Activated CD4-positive, alpha-beta T cell treated with anti-CD3 and anti-CD28 coated beads, Interleukin-2, amount 50 U/mL, for 4 hours (primary cell): ENCODE data around the gene PPP1R3F.

Experiments used
- DNase-seq, 2 experiments: peaks; one replicate each; pipeline ENCODE4 v3.0.0-alpha.2; 2020

PPP1R3F gene

GRCh38 chrX:49269767-49270248 is at the start of gene PPP1R3F:
Gene PPP1R3F, plus strand, starts transcription at chrX:49269793. Its CDS starts 77 bp downstream, at chrX:49269870.
- peak in 1 of 2 experiments; percentile 25 for DNase-seq

- DNase-seq: no peak
These were observed 49.5 kb upstream of the PPP1R3F start for GRCh38 chrX:49220100-49220499.

GRCh38 chrX:49221868-49222267 is 47.7 kb upstream of the PPP1R3F start:
- no peak for DNase-seq

- no peak for DNase-seq
These were observed 43.7 kb upstream of the PPP1R3F start for GRCh38 chrX:49225858-49226257.

- DNase-seq: no peak
These were observed 42.6 kb upstream of the PPP1R3F start for GRCh38 chrX:49226946-49227345.

- DNase-seq: no peak
These were observed 41.9 kb upstream of the PPP1R3F start for GRCh38 chrX:49227726-49228125.

- DNase-seq: no peak
These were observed 41.4 kb upstream of the PPP1R3F start for GRCh38 chrX:49228185-49228584.

- peak; percentile 28 to 40 for DNase-seq
These were observed 38.9 kb upstream of the PPP1R3F start for GRCh38 chrX:49230500-49231232.

GRCh38 chrX:49231333-49232000 is 38.1 kb upstream of the PPP1R3F start:
- DNase-seq: no peak

GRCh38 chrX:49232525-49232924 is 37.1 kb upstream of the PPP1R3F start:
- no peak for DNase-seq

GRCh38 chrX:49233176-49233575 is 36.4 kb upstream of the PPP1R3F start, which contains the start of gene CACNA1F:
Gene CACNA1F, minus strand, starts transcription at chrX:49233340. Its CDS starts 31 bp downstream, at chrX:49233309.
- DNase-seq: no peak

GRCh38 chrX:49233887-49234555 is 35.6 kb upstream of the PPP1R3F start:
- no peak for DNase-seq

- no peak for DNase-seq
These were observed 32.5 kb upstream of the PPP1R3F start for GRCh38 chrX:49237060-49237459.

GRCh38 chrX:49238735-49239134 is 30.9 kb upstream of the PPP1R3F start:
- DNase-seq: no peak

- DNase-seq: no peak
These were observed 27.0 kb upstream of the PPP1R3F start for GRCh38 chrX:49242545-49243066.

- no peak for DNase-seq
These were observed 26.4 kb upstream of the PPP1R3F start for GRCh38 chrX:49243166-49243565.

GRCh38 chrX:49244207-49244606 is 25.4 kb upstream of the PPP1R3F start:
- no peak for DNase-seq

- DNase-seq: no peak
These were observed 23.1 kb upstream of the PPP1R3F start for GRCh38 chrX:49246541-49246940.

GRCh38 chrX:49247346-49247745 is 22.2 kb upstream of the PPP1R3F start:
- no peak for DNase-seq

GRCh38 chrX:49247916-49248811 is 21.4 kb upstream of the PPP1R3F start:
- no peak for DNase-seq

GRCh38 chrX:49249071-49249470 is 20.5 kb upstream of the PPP1R3F start:
- no peak for DNase-seq

- DNase-seq: no peak
These were observed 20.0 kb upstream of the PPP1R3F start for GRCh38 chrX:49249616-49250015.
